ENCODE results near the gene ALDH3A2.

Gene ALDH3A2

DNA sequence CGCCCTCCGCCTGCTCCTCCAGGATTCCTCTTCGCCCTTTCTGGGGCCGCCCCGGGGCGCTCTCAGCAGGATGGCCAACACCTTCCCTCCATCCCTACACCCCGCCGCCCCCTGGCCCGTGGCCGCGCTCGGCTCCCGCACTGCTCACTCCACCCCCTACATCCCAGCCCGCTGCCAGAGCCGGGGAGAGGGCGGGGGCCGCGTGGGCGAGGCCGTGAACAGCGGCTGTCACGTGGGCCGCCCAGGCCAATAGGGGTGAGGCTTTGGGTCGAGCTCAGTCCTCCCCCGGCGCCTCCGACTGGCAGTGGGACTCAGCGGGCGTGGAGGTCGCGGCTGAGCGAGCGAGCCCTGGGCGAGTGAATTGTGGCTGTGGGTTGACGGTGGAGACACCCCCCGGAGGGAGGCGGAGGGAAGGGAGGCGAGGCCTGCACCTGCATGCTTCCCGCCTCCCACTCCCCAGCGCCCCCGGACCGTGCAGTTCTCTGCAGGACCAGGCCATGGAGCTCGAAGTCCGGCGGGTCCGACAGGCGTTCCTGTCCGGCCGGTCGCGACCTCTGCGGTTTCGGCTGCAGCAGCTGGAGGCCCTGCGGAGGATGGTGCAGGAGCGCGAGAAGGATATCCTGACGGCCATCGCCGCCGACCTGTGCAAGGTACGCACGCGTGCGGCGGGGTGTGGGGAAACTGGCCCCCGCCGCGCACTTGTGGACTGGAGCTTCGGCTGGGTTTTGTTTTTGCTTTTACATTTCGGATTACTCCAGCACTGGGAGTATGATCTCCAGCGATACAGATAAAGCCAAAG is at the start of gene ALDH3A2:
Gene ALDH3A2, plus strand, starts transcription at position 277 of the 799 bp plus-strand sequence. Its CDS starts 221 bp downstream, at position 498.
- peak; percentile 94 for DNase-seq

- DNase-seq: no peak
These were observed 38.2 kb upstream of the ALDH3A2 start for GRCh38 chr17:19610311-19610710.

DNA sequence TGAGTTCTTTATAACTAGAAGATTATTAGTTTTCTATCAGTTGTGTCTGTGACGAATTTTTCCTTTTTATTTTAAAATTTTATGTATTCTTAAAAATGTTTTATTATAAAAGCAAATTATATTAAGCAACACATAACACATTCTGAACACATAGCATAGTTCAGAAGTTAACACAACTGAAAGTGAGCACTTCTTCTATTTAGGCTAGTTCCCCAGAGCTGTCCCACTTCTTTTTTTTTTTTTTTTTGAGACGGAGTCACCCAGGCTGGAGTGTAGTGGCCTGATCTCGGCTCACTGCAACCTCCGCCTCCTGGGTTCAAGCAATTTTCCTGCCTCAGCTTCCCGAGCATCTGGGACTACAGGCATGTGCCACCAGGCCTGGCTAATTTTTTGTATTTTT is 37.7 kb upstream of the ALDH3A2 start:
- DNase-seq: no peak

- no peak for DNase-seq
These were observed 34.6 kb upstream of the ALDH3A2 start for GRCh38 chr17:19613979-19614378.

GRCh38 chr17:19614900-19615299 is 33.7 kb upstream of the ALDH3A2 start:
- DNase-seq: no peak

DNA sequence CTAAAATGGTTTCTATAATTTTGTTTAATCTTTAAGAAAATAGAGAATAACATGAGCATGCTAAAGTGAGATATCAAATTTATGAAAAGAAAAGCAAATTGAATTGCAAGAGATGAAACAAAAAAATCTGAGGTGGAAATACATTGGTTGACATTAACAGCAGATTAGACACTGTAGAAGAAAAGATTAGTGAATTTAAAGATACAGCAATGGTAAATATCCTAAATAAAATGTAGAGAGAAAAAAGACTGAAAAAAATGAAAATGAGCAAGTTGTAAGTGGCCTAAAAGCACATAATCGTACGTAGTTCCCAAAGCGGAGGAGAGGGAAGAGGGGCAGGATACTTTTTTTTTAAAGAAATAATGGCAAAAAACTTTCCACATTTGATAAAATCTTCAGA is 30.5 kb upstream of the ALDH3A2 start:
- DNase-seq: no peak

DNA sequence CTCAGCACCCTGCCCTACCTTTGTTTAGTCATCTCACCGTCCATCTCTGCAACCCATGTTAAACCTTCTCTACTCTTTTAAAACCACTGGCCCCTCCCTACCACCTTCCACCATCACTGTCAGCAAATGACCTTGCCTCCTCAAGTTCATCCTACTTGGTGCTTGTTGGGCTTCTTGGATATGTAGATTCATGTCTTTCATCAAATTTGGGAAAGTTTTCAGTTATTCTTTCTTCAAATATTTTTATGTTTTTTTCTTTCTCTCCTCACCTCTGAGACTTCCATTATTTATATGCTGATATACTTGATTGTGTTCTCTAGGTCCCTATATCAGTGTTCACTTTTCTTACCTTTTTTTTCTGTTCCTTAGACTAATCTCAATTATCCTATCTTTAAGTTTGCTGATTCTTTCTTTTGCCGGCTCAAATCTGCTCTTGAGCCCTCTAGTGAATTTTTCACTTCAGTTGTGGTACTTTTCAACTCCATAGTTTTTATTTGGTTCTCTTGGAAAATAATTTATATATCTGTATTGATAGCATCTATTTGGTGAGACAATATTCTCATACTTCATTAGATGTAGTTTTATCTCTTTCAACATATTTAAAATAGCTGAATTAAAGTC is 28.7 kb upstream of the ALDH3A2 start:
- no peak for DNase-seq

GRCh38 chr17:19621697-19622096 is 26.9 kb upstream of the ALDH3A2 start:
- no peak for DNase-seq

DNA sequence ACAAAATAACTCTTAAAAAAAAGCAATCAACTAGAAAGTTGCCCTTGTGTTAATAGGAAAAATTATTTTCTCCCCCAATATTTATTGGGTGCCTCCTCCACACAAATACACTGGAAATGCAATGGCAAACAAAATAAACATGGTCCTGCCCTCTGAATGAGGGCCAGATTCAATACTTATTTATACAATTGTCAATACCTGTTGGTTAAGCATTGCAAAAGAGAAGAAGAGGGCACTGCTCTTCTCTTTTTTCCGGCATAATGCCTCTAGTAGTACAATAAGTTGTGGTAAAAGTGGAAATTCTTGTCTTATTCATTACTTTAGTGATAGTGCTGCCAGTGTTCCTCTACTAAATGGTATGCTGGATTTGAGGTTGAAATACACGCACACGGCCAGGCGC is 22.5 kb upstream of the ALDH3A2 start:
- no peak for DNase-seq

DNA sequence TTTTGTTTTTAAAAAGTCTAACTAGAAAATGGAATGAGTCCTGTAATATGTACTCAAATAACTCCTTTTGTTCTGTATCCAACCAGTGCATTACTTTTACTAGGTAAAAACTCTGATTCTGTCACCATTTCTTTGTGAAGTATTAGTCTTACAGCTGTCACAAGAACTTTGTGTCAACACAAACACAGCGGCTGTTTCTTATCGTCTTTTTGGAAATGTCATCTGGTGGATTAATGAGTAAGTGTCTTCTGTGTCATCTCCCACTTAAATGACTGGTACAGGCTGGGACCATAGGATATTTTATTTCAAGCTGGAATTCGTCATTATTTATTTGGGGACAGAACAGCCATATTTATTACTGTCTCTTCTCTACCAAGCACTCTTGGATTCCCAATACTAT is 19.1 kb upstream of the ALDH3A2 start:
- no peak for DNase-seq

GRCh38 chr17:19630035-19630434 is 18.5 kb upstream of the ALDH3A2 start:
- DNase-seq: no peak

DNA sequence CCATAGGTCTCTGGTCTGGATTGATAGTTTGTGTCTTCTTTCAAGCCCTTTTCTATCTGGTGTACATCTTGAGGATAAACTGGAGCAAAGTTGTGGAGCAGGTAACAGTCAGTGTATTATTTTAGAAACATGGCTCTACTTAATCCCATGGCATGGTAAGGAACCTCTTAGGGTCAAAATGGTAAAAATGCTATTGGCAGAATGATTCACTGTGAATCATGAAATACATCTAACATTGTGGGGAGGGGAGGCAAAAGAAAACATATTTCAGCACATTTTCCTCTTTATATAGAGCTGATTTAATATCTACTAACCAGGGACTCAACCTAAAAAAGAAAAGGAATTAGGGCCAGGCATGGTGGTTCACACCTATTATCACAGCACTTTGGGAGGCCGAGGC is 17.9 kb upstream of the ALDH3A2 start:
- DNase-seq: no peak

DNA sequence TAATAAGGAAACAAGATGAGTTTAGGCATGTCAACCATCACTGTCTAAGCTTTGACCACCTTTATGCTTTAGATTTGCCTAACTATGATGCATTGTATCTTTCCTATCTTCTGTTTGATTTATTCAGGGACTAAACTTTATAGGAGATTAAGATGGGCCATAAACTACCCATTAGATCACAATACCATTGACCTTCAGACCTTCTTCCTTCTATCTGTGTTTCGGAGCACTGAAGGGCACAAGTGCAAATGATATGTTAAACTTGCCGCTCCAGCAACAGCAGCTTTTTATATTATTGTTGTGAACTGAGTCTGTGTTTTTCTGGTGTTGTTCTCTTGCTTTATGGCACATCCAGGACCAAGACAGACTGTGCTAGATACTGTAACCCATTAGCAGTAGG is 16.6 kb upstream of the ALDH3A2 start:
- DNase-seq: no peak

DNA sequence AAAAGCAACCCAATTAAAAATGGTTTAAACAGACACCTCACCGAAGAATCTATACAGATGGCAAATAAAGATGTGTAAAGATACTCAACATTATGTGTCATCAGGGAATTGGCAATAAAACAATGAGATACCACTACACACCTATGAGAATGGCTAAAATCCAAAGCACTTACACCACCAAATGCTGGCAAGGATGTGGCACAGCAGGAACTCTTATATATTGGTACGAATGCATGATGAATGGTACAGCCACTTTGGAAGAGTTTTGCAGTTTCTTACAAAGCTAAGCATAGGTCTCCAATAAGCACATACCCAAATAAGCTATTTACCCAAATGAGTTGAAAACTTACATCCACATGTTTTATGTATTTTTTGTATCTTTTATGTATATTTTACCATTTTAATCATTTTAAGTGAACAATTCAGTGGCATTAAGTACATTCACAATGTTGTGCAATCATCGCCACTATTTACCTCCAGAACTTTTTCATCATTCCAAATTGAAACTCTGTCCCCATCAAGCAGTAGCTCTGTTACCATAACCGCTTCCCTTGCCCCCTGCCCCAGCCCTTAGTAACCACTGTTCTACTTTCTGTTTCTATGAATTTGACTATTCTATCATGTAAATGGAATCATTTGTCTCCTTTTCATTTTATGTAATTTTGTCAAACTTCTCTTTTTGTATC is 6.7 kb upstream of the ALDH3A2 start:
- DNase-seq: no peak

- no peak for DNase-seq
These were observed 6.1 kb upstream of the ALDH3A2 start for GRCh38 chr17:19642373-19642893.

DNA sequence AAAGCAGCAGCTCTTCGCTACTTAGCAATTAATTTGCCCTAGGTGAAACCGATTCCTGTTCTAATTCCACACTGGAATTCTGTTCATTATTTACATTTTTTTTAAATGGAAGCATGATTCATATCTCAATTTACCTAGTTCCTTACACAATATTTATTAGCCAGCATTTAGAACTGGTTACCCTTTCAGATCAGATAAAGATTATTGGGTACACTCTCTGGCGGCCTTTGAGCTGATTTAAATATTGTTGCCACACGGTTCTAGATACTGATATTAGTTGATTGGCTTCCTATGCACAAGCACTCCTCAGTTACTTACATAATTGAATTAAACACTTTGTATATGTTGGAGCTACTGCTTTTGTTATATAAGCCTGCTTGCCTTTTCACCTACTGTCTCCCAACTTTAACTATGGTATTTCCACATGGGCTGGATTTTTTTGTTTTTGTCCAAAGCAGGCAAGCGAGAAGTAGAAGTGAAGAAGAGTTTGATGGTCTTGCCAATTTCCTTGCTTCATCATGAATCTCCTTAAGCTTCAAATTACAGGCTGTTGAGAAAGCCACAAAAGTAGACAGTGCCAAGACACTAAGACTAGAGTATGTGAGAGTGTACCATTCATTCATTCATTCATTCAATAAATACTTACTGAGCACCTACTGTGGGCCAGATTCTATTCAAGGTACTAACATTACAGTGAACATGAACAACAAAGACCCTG is 3.9 kb upstream of the ALDH3A2 start:
- DNase-seq: no peak

DNA sequence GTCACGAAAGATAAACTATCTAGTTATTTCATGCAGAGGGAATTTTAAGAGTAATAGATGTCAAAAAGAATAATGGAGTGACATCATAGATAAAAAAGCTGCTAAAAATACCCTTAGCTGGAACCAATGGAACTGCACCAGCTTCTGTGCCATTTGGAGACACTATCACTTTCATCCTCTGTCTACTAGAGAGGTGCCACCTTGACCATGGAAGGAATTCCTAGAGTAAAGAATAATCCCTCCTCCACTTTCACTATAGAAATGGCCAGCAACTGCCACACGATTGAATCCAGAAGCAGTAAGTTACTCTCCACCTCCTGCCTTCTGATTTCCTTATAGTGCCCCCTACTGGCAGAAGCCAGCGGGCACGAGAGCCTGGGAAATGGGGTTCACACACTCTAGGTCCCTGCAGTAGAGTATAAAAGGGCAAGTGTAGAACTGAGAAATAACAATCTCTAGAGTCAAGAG is 2.8 kb upstream of the ALDH3A2 start:
- no peak for DNase-seq

DNA sequence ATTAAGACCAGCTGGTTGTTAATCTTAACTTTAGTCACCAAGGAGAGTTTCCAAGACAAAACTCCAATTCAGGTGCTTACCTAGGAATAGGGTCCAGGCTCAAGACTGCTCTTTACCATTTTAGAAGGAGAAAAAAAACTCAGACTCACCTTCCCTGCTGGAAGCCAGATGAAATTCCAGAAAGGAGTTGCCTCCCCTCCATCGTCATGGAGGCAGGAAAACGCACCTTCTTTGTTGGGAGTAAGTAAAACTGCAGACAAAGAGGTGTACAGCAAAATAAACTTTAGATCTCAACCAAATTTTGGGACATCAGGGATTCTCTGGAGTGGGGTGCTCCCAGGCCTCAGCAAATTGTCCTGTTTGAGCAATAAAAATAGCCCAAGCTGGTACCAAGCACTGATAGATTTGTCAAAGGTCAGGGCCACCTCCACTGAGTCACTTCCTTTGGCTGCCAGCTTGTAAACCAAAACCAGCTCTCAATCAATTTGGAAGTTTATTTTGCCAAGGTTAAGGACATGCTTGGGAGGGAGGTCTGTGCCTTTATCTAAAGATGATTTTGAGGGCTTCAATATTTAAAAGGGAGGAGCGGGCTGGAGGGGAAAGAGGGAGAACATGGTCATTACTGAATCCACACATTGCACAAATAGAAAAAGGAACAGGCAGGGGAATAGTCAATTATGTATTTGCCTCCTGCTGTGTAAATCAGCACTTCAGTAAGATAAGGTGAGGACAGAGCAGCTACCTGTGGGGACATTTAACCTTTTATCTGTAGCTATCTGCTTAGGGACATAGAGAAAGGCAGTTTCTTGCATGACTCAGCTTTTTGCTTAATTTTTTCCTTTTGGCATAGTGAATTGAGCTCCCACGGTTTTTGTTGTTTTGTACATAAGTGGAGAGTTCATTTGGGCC is 1.5 kb upstream of the ALDH3A2 start:
- no peak for DNase-seq

GRCh38 chr17:19647697-19648474 is 665 bp upstream of the ALDH3A2 start:
- no peak for DNase-seq

- DNase-seq: no peak
These were observed 657 bp downstream of the ALDH3A2 start for GRCh38 chr17:19649274-19649541.

GRCh38 chr17:19650826-19651225 is 2.3 kb downstream of the ALDH3A2 start:
- DNase-seq: no peak

All from cortex of kidney (tissue), 1 donor.